Panc1 (cell line): ENCODE results near the gene TGFBRAP1.

Experiments used
- CTCF ChIP-seq: fragments of 450-650 bp; IDR thresholded peaks from 2 replicates; pipeline ENCODE4 v1.5.1; 2017; ENCODE audit warnings: mild to moderate bottlenecking
- POLR2AphosphoS5 ChIP-seq: IDR thresholded peaks from 2 replicates; pipeline ENCODE4 v1.6.1; 2012; ENCODE audit warnings: mild to moderate bottlenecking, low read depth, low read length, moderate library complexity
- REST ChIP-seq, 2 experiments: IDR thresholded peaks; 2 replicates each; pipeline ENCODE4 v1.6.1; 2011 to 2012; ENCODE audit warnings: low read depth in 2 of 2, control low read depth in 1 of 2, low read length in 1 of 2, mild to moderate bottlenecking in 1 of 2, moderate library complexity in 1 of 2; ENCODE audit not compliant: insufficient read depth in 1 of 2
- SIN3A ChIP-seq: IDR thresholded peaks from 2 replicates; pipeline ENCODE4 v1.6.1; 2012; ENCODE audit warnings: low read depth, mild to moderate bottlenecking, low read length, moderate library complexity, borderline replicate concordance; ENCODE audit not compliant: insufficient read depth

- no peak for TF ChIP-seq CTCF
- TF ChIP-seq POLR2AphosphoS5: no peak
- TF ChIP-seq SIN3A: no peak
- TF ChIP-seq REST (IDR thresholded peaks at IDR 0.05; ENCODE audit: insufficient read depth in 1 of 2, low read depth in 2 of 2, low read length in 1 of 2): no peak
Observed at GRCh38 chr2:105220604-105221003, 108.9 kb downstream of the TGFBRAP1 start.
